Sigmoid colon (tissue), 7 donors: ENCODE measurements around the gene PPP1R12B. TPM values are rescaled to one million over a fixed set of nuclear protein-coding genes. Genes with fewer than 3 reads are reported as not detected.

Experiments
- DNase-seq: peaks from one replicate; pipeline ENCODE4 v3.0.0-alpha.2; 2019
- H3K27ac ChIP-seq, 4 donors: fragments of 200-600 bp; sonication (generic); one replicate each; pipeline ENCODE4 v1.5.1; 2016 to 2019; ENCODE audit warnings: mild to moderate bottlenecking in 1 of 4
- H3K27me3 ChIP-seq, 3 donors: fragments of 200-600 bp; sonication (generic); one replicate each; pipeline ENCODE4 v1.5.1; 2019; ENCODE audit warnings: mild to moderate bottlenecking in 1 of 3
- H3K36me3 ChIP-seq, 4 donors: fragments of 200-600 bp; sonication (generic); one replicate each; pipeline ENCODE4 v1.5.1; 2016 to 2019
- H3K4me1 ChIP-seq, 4 donors: fragments of 200-600 bp; sonication (generic); one replicate each; pipeline ENCODE4 v1.5.1; 2017 to 2019
- H3K4me3 ChIP-seq, 4 donors: fragments of 200-600 bp; sonication (generic); one replicate each; pipeline ENCODE4 v1.5.1; 2017 to 2019; ENCODE audit warnings: mild to moderate bottlenecking in 2 of 4, moderate library complexity in 1 of 4
- H3K9me3 ChIP-seq, 4 donors: fragments of 200-600 bp in 3 of 4; sonication (generic) in 3 of 4; one replicate each; pipeline versions ENCODE4 v1.5.1 to v1.6.1; 2013 to 2019
- CTCF ChIP-seq, 4 experiments: fragments of 450-650 bp in 3 of 4; fragments of 200-600 bp in 1 of 4; IDR thresholded peaks; one replicate each; pipeline ENCODE4 v1.5.1; 2016 to 2019; ENCODE audit warnings: antibody characterized with exemption in 4 of 4, mild to moderate bottlenecking in 3 of 4, moderate library complexity in 2 of 4
- EP300 ChIP-seq, 4 donors: sonication (generic); formaldehyde crosslinking; IDR thresholded peaks; one replicate each; pipeline ENCODE4 v1.6.1; 2017; ENCODE audit warnings: antibody characterized with exemption in 4 of 4
- POLR2A ChIP-seq, 2 donors: fragments of 450-650 bp; IDR thresholded peaks; one replicate each; pipeline ENCODE4 v1.6.1; 2016; ENCODE audit warnings: antibody characterized with exemption in 2 of 2, mild to moderate bottlenecking in 2 of 2, moderate library complexity in 2 of 2
- POLR2AphosphoS5 ChIP-seq, 4 donors: sonication (generic); formaldehyde crosslinking; IDR thresholded peaks; one replicate each; pipeline ENCODE4 v1.6.1; 2017; ENCODE audit warnings: antibody characterized with exemption in 4 of 4
- WGBS, 2 donors: extraction: QIAGEN DNeasy Blood & Tissue Kit; methylation state at CpG; one replicate each; pipeline ENCODE4 v1.1.7; 2013; 5-methylcytosine and 5-hydroxymethylcytosine counted together
- intact Hi-C: fragments of 100-400 bp; cut with DNase I; formaldehyde crosslinking; loops from one replicate; pipeline ENCODE4 v1.15.1; 2023
- polyA plus RNA-seq, 3 donors: library from polyadenylated mRNA; stranded (reverse); fragments of 200-250 nt; gene quantifications; one replicate each; pipeline ENCODE4 v1.2.3, GENCODE V29; 2013
- total RNA-seq, 4 donors: library from RNA; depleted of rRNA; stranded (reverse); fragments of >200 nt; gene quantifications; one replicate each; pipeline ENCODE4 v1.1.0, GENCODE V29; 2016
- donor health status: healthy with polysubstance abuse.
- donor health status: Bipolar disorder and iron deficiency.
- donor health status: healthy.

PPP1R12B gene
- total and polyA plus RNA-seq, 7 donors: 5.3 to 995 (median 493) TPM

DNA sequence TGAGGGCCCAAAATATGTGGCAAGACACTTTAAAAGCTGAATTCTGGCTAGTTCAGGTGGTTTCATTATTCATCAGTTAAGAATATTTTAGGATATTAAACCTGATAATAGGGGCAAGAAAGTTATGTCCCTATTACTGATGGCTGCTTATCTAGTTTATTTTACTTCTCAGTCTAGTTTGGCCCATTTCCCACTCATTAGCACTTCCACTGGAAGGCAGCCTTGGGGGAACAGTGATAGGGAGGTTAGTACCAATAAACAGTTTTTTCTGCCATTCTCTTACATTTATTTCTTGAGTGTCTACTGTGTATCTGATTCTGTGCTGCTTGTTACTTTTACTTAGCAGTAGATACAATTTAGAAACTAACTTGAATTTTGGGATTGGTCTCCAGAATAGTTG, 9.0 kb downstream of the PPP1R12B start:
- TF ChIP-seq EP300 (IDR thresholded peaks at IDR 0.05): no peak
- no peak for TF ChIP-seq POLR2A (IDR thresholded peaks at IDR 0.05)
- TF ChIP-seq POLR2AphosphoS5 (IDR thresholded peaks at IDR 0.05): no peak
- no peak for TF ChIP-seq CTCF (IDR thresholded peaks at IDR 0.05)
- Histone ChIP-seq H3K4me1 (no peaks in the 10 kb centered on the region), H3K36me3 (no peaks in the 10 kb centered on the region), H3K27ac (no peak overlapping the region), H3K4me3 (no peak overlapping the region), H3K9me3 (no peaks in the 10 kb centered on the region), H3K27me3 (no peaks in the 10 kb centered on the region)
- intact Hi-C loops: no loop called here
- DNase-seq: no peak

DNA sequence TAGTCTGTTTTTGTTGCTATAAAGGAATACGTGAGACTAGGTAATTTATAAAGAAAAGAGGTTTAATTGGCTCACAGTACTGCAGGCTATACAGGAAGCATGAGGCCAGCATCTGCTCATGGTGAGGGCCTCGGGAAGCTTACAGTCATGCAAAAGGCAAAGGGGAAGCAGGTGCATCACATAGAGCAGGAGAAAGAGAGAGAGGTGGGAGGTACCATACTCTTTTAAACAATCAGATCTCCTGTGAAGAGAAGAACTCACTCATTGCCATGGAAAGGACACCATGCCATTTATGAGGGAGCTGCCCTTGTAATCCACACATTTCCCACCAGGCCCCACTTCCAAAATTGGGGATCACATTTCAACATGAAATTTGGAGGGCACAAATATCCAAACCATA, 12.7 kb downstream of the PPP1R12B start:
- DNase-seq: no peak
- TF ChIP-seq CTCF (IDR thresholded peaks at IDR 0.05): no peak
- TF ChIP-seq EP300 (IDR thresholded peaks at IDR 0.05): no peak
- TF ChIP-seq POLR2A (IDR thresholded peaks at IDR 0.05): no peak
- TF ChIP-seq POLR2AphosphoS5 (IDR thresholded peaks at IDR 0.05): no peak
- Histone ChIP-seq H3K9me3 (no peaks in the 10 kb centered on the region), H3K27ac (no peak overlapping the region), H3K4me3 (no peak overlapping the region), H3K4me1 (peaks cover 0 to 7% (median 2%) of the 10 kb centered on the region in 4 donors), H3K27me3 (no peaks in the 10 kb centered on the region), H3K36me3 (no peaks in the 10 kb centered on the region)
- 95 to 96% methylated on average over 2 of the region's 2 CpGs for WGBS, 2 donors
- intact Hi-C loops: no loop called here

GRCh38 chr1:202361701-202362100, 13.2 kb downstream of the PPP1R12B start:
- H3K4me3 ChIP-seq: no peak overlapping the region
- H3K27ac ChIP-seq: no peak overlapping the region
- 90 to 96% methylated on average over 3 of the region's 3 CpGs for WGBS, 2 donors
- no peaks in the 10 kb centered on the region for H3K9me3 ChIP-seq
- no peaks in the 10 kb centered on the region for H3K36me3 ChIP-seq
- no peaks in the 10 kb centered on the region for H3K27me3 ChIP-seq
- TF ChIP-seq CTCF (IDR thresholded peaks at IDR 0.05) (no peak), POLR2AphosphoS5 (IDR thresholded peaks at IDR 0.05) (no peak), EP300 (IDR thresholded peaks at IDR 0.05) (no peak), POLR2A (IDR thresholded peaks at IDR 0.05) (no peak)
- intact Hi-C loops: no loop called here
- H3K4me1 ChIP-seq: peaks cover 0 to 7% (median 2%) of the 10 kb centered on the region in 4 donors
- DNase-seq: no peak

DNA sequence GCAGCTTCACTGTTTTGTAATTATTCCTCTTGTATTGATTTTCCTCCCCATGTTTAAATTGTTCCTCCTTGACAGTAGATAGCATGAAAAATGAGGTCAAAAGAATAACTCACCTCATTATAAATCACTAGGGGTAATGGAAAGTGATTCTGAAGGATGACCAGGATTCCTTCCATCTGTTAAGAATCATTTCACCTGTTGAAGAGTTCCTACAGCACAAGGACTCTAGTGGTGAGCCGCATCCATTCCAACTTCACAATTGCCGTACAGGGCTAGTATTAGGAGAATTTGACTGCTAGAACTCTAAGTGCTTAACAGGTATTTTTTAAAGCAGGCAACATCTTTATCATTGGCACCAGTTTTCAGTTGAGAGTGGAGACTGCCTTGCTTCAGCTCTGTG, 13.7 kb downstream of the PPP1R12B start:
- TF ChIP-seq POLR2AphosphoS5 (IDR thresholded peaks at IDR 0.05): no peak
- no peak for TF ChIP-seq EP300 (IDR thresholded peaks at IDR 0.05)
- no peak for TF ChIP-seq CTCF (IDR thresholded peaks at IDR 0.05)
- TF ChIP-seq POLR2A (IDR thresholded peaks at IDR 0.05): no peak
- 95 to 97% methylated on average over 2 of the region's 2 CpGs for WGBS, 2 donors
- intact Hi-C loops: no loop called here
- H3K27me3 ChIP-seq: no peaks in the 10 kb centered on the region
- H3K4me1 ChIP-seq: peaks cover 0 to 10% (median 3%) of the 10 kb centered on the region in 4 donors
- H3K4me3 ChIP-seq: no peak overlapping the region
- H3K36me3 ChIP-seq: no peaks in the 10 kb centered on the region
- H3K27ac ChIP-seq: no peak overlapping the region
- no peaks in the 10 kb centered on the region for H3K9me3 ChIP-seq
- DNase-seq: no peak

DNA sequence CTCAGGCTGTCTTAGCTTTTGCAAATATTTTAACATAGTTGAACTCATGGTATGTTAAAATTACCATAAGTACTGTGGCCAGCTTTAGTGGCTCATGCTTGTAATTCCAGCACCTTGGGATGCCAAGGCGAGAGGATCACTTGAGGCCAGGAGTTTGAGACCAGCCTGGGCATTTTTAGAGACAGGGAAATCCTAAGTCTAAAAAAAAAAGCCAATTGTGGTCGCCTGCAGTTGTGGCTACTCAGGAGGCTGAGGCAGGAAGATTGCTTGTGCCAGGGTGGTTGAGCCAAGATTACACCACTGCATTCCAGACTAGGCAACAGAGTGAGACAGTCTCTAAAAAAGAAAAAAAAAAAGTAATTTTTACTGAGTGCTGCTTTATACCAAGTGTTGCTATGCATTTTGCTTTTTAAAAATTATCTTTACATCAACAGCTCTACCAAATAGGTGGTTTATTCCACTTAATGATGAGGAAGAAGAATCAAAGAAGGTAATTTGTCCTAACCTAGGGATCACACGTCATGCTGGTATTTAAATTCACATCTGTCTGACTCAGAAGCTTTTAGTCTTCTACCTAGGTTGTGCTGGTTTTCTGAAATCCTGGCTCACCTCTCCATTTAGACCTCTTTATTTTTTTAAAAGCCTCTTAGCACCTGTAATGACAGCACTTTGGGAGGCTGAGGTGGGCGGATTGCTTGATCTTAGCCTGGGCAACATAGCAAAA, 16.8 kb downstream of the PPP1R12B start:
- peaks cover 0 to 13% (median 6%) of the 10 kb centered on the region in 4 donors for H3K4me1 ChIP-seq
- H3K27ac ChIP-seq: no peak overlapping the region
- no peak overlapping the region for H3K4me3 ChIP-seq
- DNase-seq: no peak
- H3K36me3 ChIP-seq: no peaks in the 10 kb centered on the region
- intact Hi-C loops: no loop called here
- WGBS, 2 donors: 85 to 92% methylated on average over 4 of the region's 4 CpGs
- TF ChIP-seq EP300 (IDR thresholded peaks at IDR 0.05): no peak
- no peak for TF ChIP-seq POLR2A (IDR thresholded peaks at IDR 0.05)
- TF ChIP-seq POLR2AphosphoS5 (IDR thresholded peaks at IDR 0.05): no peak
- no peak for TF ChIP-seq CTCF (IDR thresholded peaks at IDR 0.05)
- no peaks in the 10 kb centered on the region for H3K27me3 ChIP-seq
- no peaks in the 10 kb centered on the region for H3K9me3 ChIP-seq
